ENCODE data around the gene HERC4. TPM values are rescaled to one million over a fixed set of nuclear protein-coding genes. Genes with fewer than 3 reads are reported as not detected.

The HERC4 gene
- total and polyA plus RNA-seq, 9 of the 15 experiments (the other 6 are each of a cell fraction or from before 2014, with no cell fraction given) = 12.5 to 33.5 (median 22.8) TPM

DNA sequence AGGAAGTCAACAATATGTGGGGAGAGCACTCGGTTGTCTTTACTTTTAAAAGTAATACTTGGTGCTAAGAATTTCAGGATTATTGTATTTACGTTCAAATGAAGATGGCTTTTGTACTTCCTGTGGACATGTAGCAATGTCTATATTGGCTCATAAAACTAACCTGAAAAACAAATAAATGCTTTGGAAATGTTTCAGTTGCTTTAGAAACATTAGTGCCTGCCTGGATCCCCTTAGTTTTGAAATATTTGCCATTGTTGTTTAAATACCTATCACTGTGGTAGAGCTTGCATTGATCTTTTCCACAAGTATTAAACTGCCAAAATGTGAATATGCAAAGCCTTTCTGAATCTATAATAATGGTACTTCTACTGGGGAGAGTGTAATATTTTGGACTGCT lies 157.9 kb downstream of the HERC4 start:
- ATAC-seq (no peak), DNase-seq (ENCODE audit: extremely low read depth in 1 of 4, low spot score in 3 of 4) (no peak), FAIRE-seq (no peak)
- in situ Hi-C loops (cut with MboI) (no loop called here), intact Hi-C loops (cut with micrococcal nuclease) (no loop called here)
- Histone ChIP-seq H2AFZ (ENCODE audit: low read depth, low read length) (no peak overlapping the region), H4K20me1 (replicated peaks; ENCODE audit: control insufficient read depth, insufficient read depth, low read length) (no peaks in the 10 kb centered on the region), H3K9me3 (replicated peaks; ENCODE audit: control insufficient read depth, insufficient read depth, low read depth, low read length) (no peaks in the 10 kb centered on the region), H3K4me2 (ENCODE audit: insufficient read depth, low read length) (no peak overlapping the region), H3K27ac (ENCODE audit: extremely low read depth, low read depth, low read length) (no peak overlapping the region), H3K4me1 (replicated peaks in 1 of 2; ENCODE audit: control insufficient read depth in 2 of 2, insufficient read depth in 2 of 2, low read length in 2 of 2) (no peaks in the 10 kb centered on the region), H3K9ac (ENCODE audit: insufficient read depth in 1 of 2, low read depth in 2 of 2, low read length in 2 of 2) (no peak overlapping the region), H3K36me3 (ENCODE audit: control insufficient read depth, insufficient read depth, low read length) (peaks cover 67% of the 10 kb centered on the region), H3K4me3 (no peak overlapping the region), H3K9me1 (ENCODE audit: control insufficient read depth, insufficient read depth, low read length) (no peaks in the 10 kb centered on the region), H3K27me3 (ENCODE audit: control insufficient read depth in 2 of 2, insufficient read depth in 2 of 2, low read length in 2 of 2) (no peaks in the 10 kb centered on the region), H3K79me2 (ENCODE audit: control insufficient read depth, insufficient read depth, low read length) (no peaks in the 10 kb centered on the region)
- 88% methylated on average over 2 of the region's 2 CpGs for WGBS (ENCODE audit: insufficient coverage, low coverage, missing lambda C conversion rate)
- ChIA-PET POLR2A (interaction anchor here (0.8 kb wide), 1 partner anchor 10 kb away, joined by 4 read pairs; no protein-coding TSS in a partner anchor), CTCF (ENCODE audit: low intra/inter-chr PET ratio) (no interaction called here)
- TF ChIP-seq FIP1L1 (IDR thresholded peaks at IDR 0.05; ENCODE audit: low read depth, low read length, poor library complexity, severe bottlenecking) (no peak), NEUROD1 (IDR thresholded peaks at IDR 0.05; ENCODE audit: borderline replicate concordance, low read depth, low read length, partially characterized antibody) (no peak), KDM4B (IDR thresholded peaks at IDR 0.05; ENCODE audit: borderline replicate concordance in 2 of 2, low read depth in 1 of 2) (no peak), U2AF1 (optimal IDR thresholded peaks at IDR 0.05; ENCODE audit: low read depth, low read length) (no peak), BCOR (IDR thresholded peaks at IDR 0.05) (no peak), PHF21A (IDR thresholded peaks at IDR 0.05; ENCODE audit: borderline replicate concordance, low read depth) (no peak), SMARCA4 (IDR thresholded peaks at IDR 0.05) (no peak), XRCC5 (IDR thresholded peaks at IDR 0.05; ENCODE audit: low read depth, low read length) (no peak), CBX8 (IDR thresholded peaks at IDR 0.05; ENCODE audit: borderline replicate concordance, extremely low read depth, low read depth, low read length, poor library complexity, severe bottlenecking) (no peak), ZNF239 (CRISPR knock-in tag; IDR thresholded peaks at IDR 0.05) (no peak)
- TF ChIP-seq, protein P1, sequence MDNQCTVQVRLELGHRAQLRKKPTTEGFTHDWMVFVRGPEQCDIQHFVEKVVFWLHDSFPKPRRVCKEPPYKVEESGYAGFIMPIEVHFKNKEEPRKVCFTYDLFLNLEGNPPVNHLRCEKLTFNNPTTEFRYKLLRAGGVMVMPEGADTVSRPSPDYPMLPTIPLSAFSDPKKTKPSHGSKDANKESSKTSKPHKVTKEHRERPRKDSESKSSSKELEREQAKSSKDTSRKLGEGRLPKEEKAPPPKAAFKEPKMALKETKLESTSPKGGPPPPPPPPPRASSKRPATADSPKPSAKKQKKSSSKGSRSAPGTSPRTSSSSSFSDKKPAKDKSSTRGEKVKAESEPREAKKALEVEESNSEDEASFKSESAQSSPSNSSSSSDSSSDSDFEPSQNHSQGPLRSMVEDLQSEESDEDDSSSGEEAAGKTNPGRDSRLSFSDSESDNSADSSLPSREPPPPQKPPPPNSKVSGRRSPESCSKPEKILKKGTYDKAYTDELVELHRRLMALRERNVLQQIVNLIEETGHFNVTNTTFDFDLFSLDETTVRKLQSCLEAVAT (IDR thresholded peaks at IDR 0.05) = no peak
- TF ChIP-seq, protein P2, sequence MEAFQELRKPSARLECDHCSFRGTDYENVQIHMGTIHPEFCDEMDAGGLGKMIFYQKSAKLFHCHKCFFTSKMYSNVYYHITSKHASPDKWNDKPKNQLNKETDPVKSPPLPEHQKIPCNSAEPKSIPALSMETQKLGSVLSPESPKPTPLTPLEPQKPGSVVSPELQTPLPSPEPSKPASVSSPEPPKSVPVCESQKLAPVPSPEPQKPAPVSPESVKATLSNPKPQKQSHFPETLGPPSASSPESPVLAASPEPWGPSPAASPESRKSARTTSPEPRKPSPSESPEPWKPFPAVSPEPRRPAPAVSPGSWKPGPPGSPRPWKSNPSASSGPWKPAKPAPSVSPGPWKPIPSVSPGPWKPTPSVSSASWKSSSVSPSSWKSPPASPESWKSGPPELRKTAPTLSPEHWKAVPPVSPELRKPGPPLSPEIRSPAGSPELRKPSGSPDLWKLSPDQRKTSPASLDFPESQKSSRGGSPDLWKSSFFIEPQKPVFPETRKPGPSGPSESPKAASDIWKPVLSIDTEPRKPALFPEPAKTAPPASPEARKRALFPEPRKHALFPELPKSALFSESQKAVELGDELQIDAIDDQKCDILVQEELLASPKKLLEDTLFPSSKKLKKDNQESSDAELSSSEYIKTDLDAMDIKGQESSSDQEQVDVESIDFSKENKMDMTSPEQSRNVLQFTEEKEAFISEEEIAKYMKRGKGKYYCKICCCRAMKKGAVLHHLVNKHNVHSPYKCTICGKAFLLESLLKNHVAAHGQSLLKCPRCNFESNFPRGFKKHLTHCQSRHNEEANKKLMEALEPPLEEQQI (IDR thresholded peaks at IDR 0.05) = no peak
- BruUV-seq (replicated peaks) = no TSS peak
